Osteocyte (in vitro differentiated cells): ENCODE results near the gene MYBPC1. TPM values are rescaled to one million over a fixed set of nuclear protein-coding genes. Genes with fewer than 3 reads are reported as not detected.

Source experiments
- DNase-seq: peaks from one replicate; pipeline ENCODE4 v3.0.0; 2021; ENCODE audit warnings: mixed read lengths; ENCODE audit not compliant: unreplicated experiment; ENCODE audit errors: extremely low spot score
- H3K27ac Mint-ChIP-seq: one replicate; pipeline ENCODE4 v1.8.0; 2021; ENCODE audit warnings: mild to moderate bottlenecking, mixed read lengths; ENCODE audit not compliant: unreplicated experiment
- H3K27me3 Mint-ChIP-seq: one replicate; pipeline ENCODE4 v1.8.0; 2021; ENCODE audit warnings: mixed read lengths; ENCODE audit not compliant: unreplicated experiment
- H3K36me3 Mint-ChIP-seq: one replicate; pipeline ENCODE4 v1.8.0; 2021; ENCODE audit warnings: mixed read lengths; ENCODE audit not compliant: unreplicated experiment
- H3K4me1 Mint-ChIP-seq: one replicate; pipeline ENCODE4 v1.8.0; 2021; ENCODE audit warnings: mixed read lengths; ENCODE audit not compliant: unreplicated experiment
- H3K4me3 Mint-ChIP-seq: one replicate; pipeline ENCODE4 v1.8.0; 2021; ENCODE audit warnings: mild to moderate bottlenecking, moderate library complexity, mixed read lengths; ENCODE audit not compliant: unreplicated experiment
- H3K9me3 Mint-ChIP-seq: one replicate; pipeline ENCODE4 v1.8.0; 2021; ENCODE audit warnings: mixed read lengths; ENCODE audit not compliant: unreplicated experiment
- total RNA-seq: library from RNA; stranded (reverse); gene quantifications from 2 replicates; pipeline ENCODE4 v1.2.1, GENCODE V29; 2021
- TF ChIP-seq, protein P1 (sequence below): fragments of 200-600 bp; sonication (generic); IDR thresholded peaks from 2 replicates; pipeline ENCODE4 v1.5.0; 2021; ENCODE audit warnings: antibody characterized with exemption, mild to moderate bottlenecking, moderate library complexity

The MYBPC1 gene
- total RNA-seq, 1 donor from 2014 or later = not detected

DNA sequence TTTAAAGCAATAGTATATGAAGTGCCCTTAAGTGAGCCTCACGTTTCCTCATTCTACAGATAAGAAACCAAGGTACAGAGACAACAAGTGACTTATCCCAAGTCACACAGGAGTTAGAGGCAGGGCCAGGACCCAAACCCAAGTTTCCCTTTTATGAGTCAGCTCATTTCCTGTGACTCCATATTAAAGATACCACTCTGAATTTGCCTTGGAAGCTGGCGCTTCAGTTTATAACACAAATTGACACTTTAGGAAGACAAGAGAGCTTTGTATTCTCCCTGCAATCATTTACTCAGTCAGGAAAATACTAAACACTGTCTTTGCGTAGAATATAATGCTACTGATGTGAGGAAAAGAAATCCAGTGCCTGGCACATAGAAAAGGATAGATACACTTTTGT is 43.2 kb downstream of the MYBPC1 start:
- H3K9me3 Mint-ChIP-seq = no peaks in the 10 kb centered on the region
- TF ChIP-seq, protein P1, sequence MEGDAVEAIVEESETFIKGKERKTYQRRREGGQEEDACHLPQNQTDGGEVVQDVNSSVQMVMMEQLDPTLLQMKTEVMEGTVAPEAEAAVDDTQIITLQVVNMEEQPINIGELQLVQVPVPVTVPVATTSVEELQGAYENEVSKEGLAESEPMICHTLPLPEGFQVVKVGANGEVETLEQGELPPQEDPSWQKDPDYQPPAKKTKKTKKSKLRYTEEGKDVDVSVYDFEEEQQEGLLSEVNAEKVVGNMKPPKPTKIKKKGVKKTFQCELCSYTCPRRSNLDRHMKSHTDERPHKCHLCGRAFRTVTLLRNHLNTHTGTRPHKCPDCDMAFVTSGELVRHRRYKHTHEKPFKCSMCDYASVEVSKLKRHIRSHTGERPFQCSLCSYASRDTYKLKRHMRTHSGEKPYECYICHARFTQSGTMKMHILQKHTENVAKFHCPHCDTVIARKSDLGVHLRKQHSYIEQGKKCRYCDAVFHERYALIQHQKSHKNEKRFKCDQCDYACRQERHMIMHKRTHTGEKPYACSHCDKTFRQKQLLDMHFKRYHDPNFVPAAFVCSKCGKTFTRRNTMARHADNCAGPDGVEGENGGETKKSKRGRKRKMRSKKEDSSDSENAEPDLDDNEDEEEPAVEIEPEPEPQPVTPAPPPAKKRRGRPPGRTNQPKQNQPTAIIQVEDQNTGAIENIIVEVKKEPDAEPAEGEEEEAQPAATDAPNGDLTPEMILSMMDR = no peak
- peaks cover 33% of the 10 kb centered on the region for H3K27me3 Mint-ChIP-seq
- peaks cover 3% of the 10 kb centered on the region for H3K4me1 Mint-ChIP-seq
- H3K36me3 Mint-ChIP-seq = no peaks in the 10 kb centered on the region
- H3K27ac Mint-ChIP-seq = no peak overlapping the region
- no peak overlapping the region for H3K4me3 Mint-ChIP-seq
- no peak for DNase-seq

DNA sequence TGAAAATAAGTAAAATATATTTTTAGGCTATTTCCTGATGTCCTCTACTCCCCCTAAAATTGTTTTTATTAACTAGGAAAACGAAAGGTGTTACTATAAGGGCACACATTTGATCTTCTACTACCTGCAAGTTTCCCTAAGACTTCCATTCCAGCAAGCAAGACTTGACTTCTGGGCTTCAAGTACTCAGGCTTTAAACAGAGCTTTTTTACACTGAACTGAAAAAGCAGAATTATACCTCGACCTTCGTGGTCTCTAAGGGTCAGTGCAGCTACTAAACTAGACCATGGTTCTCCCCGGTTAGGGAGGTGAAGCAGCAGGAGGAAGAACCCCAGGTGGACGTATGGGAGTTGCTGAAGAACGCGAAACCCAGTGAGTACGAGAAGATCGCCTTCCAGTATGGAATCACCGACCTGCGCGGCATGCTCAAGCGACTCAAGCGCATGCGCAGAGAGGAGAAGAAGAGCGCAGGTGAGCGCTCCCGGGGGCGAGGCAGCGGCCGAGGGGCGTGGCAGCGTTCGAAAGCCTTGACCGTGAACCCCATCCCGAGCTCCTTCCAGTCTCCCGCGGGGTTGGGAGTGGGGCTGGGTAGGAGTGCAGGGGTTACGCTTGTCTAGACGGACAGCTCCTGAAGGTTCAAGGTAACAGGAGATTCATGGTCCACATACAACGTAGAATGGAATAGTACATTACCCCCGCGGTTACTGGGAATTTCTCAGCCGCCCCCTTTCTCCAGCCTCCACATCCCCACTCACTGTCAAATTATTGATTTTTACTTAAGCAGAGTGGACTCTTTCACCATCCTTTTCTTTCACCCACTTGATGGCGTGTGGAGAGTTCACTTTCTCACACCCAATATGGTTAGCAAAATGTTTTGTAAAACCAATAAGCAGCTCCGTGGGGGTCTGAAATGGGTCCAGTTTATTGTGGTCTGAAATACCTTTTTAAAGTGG is 47.6 kb downstream of the MYBPC1 start:
- Mint-ChIP-seq H3K9me3 (no peaks in the 10 kb centered on the region), H3K4me1 (peaks cover 3% of the 10 kb centered on the region), H3K36me3 (no peaks in the 10 kb centered on the region), H3K27me3 (peaks cover 35% of the 10 kb centered on the region), H3K27ac (no peak overlapping the region), H3K4me3 (peak overlapping the region; percentile 56)
- DNase-seq = no peak
- TF ChIP-seq, protein P1 = no peak

DNA sequence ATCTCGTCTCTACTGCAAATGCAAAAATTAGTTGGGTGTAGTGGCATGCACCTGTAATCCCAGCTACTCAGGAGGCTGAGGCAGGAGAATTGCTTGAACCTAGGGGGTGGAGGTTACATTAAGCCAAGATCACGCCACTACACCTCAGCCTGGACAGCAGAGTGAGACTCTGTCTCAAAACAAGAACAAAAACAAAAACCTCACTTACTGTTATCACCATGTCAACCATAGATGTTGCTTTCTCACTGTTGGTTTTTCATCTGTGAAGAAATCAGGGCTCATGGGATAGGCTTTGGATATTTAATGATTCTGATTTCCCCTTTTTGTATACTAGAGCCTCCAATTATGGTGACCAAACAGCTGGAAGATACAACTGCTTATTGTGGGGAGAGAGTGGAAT is 52.9 kb downstream of the MYBPC1 start:
- Mint-ChIP-seq H3K27ac (no peak overlapping the region), H3K36me3 (no peaks in the 10 kb centered on the region), H3K4me3 (no peak overlapping the region), H3K4me1 (no peaks in the 10 kb centered on the region), H3K27me3 (peaks cover 19% of the 10 kb centered on the region), H3K9me3 (no peaks in the 10 kb centered on the region)
- DNase-seq = no peak
- TF ChIP-seq, protein P1 = no peak

DNA sequence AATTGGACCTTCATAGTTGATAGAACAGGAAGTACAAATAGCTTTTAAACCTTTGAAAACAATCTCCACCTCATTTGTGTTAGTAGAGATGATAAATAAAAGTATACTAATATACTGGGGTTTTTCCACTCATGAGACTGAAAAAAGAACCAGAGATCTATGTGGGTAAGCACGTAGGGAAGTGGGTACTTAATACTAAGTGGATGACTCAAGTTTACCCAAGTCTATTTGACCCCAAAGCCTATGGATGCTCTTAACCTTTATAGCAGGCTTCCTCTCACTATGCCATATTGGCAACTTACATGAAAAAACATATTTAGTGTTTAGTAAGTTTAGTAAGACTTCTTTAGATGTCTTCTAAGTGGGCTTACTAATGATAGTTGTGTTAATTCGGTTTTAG is 53.4 kb downstream of the MYBPC1 start:
- no peak overlapping the region for H3K4me3 Mint-ChIP-seq
- no peaks in the 10 kb centered on the region for H3K9me3 Mint-ChIP-seq
- no peaks in the 10 kb centered on the region for H3K4me1 Mint-ChIP-seq
- peaks cover 19% of the 10 kb centered on the region for H3K27me3 Mint-ChIP-seq
- no peak overlapping the region for H3K27ac Mint-ChIP-seq
- TF ChIP-seq, protein P1 = no peak
- DNase-seq = no peak
- no peaks in the 10 kb centered on the region for H3K36me3 Mint-ChIP-seq

DNA sequence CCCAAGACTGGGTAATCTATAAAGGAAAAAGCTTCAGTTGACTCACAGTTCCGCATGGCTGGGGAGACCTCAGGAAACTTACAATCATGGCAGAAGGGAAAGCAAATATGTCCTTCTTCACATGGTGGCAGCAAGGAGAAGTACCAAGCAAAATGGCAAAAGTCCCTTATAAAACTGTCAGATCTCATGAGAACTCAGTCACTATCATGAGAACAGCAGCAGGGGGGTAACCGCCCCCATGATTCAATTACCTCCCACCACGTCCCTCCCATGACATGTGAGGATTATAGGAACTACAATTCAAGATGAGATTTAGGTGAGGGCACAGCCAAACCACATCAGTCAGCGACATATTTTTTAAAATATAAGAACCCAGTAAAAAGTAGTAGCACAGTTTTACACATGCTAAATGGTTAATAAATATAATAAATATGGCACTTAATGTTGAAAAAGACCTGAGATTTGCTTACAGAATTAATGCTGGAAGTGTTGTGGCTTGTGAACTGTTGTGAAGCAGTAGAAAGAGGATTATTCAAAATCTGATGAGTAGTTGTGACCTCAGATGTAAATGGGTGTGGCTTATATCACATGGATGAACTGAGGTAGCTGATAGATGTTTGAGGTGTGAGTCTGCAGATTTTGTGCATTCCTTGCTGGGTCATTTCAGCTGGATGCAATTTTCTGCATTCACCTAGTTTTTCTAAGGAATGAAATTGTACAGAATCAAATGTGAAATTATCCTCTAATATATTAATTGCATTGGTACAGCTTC is 55.8 kb downstream of the MYBPC1 start:
- Mint-ChIP-seq H3K27me3 (peaks cover 21% of the 10 kb centered on the region), H3K4me1 (no peaks in the 10 kb centered on the region), H3K27ac (no peak overlapping the region), H3K9me3 (no peaks in the 10 kb centered on the region), H3K36me3 (no peaks in the 10 kb centered on the region), H3K4me3 (no peak overlapping the region)
- DNase-seq = no peak
- TF ChIP-seq, protein P1 = no peak
